DMS79 treated with DMSO at 0.1 percent for 48 hours (cell line): ENCODE data around the gene FMO2.

ENCODE experiments used
- DNase-seq: peaks from one replicate; lab custom pipeline; 2025; lab: John Stamatoyannopoulos, UW

Gene FMO2

DNA sequence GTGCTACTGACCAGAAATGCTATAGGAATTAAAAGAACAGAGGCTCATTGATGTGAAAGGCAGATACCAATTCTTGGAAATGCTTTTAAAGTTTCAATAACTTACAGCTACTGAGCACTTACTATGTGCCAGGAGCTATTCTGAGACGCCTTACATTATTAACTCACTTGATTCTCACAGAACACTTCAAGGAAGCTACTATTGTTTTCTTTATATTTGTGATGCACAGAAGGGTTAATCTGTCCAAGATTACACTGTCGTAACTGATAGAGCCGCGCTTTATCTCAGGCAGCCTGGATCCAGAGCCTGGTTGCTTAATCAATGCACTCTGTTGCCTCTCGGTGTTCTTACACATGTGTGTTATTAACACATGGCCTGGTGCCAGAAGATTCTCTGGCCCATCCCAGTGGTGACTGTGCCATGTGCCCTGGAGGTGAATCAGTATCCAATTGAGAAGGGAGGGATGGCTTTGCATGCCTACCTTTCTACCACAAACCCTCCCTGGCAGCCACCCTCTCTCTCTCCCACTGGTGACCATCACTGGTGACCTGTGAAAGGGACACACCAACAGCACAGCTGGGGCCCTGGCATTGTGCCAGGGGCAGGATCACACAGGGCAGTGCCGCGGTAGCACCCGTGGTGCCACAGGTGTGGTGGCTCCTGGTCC is 72.0 kb downstream of the FMO2 start:
- DNase-seq, result no peak

DNA sequence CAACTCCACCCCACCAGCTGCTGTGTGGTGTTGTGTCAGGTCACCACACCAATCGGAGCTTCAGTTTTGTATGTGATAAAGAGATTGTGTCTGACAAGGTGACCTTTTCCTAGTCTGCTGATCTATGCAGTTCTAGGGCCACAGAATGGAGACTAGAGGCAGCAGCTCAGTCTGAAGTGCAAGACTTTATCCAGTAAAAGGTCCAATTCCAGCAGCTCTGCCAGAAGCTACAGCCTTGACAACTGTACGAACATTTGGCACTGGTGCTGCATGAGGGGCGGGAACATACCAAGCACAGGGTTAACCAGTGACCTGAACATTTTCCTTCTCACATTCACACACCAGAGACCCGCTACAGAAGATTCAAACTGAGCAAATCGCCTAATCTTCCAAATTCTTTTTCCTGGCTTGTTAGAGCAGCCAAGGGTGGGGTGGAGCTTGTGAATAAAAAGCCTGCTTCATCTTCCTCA is 72.5 kb downstream of the FMO2 start:
- no peak for DNase-seq

DNA sequence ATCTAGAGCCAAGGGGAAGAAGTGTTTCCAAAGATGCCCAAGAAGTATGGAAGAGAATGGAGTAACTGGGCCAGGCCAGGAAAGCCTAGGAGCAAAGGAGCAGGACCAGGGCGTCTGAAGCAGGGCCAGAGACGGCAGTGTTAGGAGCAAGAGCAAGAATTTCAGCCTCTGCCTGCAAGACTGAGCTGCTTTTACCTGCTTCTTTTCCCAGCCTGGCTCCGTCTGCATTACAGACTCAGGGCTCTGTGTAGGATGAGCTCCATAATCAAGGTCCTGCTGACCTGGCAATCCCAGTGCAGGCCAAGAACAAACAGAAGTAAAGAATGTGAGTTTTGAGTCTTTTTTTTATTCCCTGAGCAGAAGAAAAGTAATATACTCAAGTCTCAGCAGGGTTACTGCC is 73.3 kb downstream of the FMO2 start:
- DNase-seq, result no peak

DNA sequence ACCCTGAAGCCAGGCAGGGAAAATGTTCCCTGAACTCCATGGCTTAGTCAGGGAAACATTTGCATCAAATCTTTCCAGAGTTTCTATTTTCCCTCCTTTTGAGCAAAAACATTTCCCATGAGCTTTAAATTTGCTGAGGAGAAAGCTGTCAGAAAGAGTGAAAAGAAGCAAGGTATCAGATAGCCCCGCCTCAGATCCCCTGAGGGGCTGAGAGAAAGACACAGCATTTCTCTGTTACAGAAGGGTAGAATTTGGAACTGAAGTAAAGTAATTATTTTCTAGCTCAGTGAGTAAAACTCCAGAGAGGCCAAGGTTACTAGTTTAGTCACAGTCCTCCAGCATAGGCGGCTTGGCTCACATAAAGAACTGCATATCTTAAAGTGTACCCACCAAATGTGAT is 73.8 kb downstream of the FMO2 start:
- no peak for DNase-seq
